ENCODE results near the gene RNF212B. TPM values are rescaled to one million over a fixed set of nuclear protein-coding genes. Genes with fewer than 3 reads are reported as not detected.

Gene RNF212B
- total RNA-seq, 1 experiment from 2014 or later: 0.39 TPM

GRCh38 chr14:23299211-23299957 lies 61.6 kb downstream of the RNF212B start:
- Histone ChIP-seq H3K14ac (ENCODE audit: insufficient read depth, low read length) (no peak overlapping the region), H2BK20ac (ENCODE audit: low read depth, low read length, poor library complexity, severe bottlenecking) (no peak overlapping the region), H3K4me2 (ENCODE audit: insufficient read depth, insufficient read length, low read length) (no peak overlapping the region), H3K9ac (ENCODE audit: extremely low read depth, insufficient read length, low read length) (no peak overlapping the region), H2BK12ac (ENCODE audit: insufficient read length, low read depth, low read length) (no peak overlapping the region), H4K91ac (ENCODE audit: insufficient read length, low read depth, low read length) (no peak overlapping the region), H2BK120ac (ENCODE audit: low read depth, low read length, poor library complexity, severe bottlenecking) (no peak overlapping the region), H4K8ac (replicated peaks; ENCODE audit: insufficient read length, low read depth, low read length) (no peak overlapping the region), H4K5ac (ENCODE audit: insufficient read length, low read depth, low read length) (no peak overlapping the region), H3K23ac (ENCODE audit: insufficient read length, low read depth, low read length) (no peak overlapping the region), H3K4ac (ENCODE audit: low read depth, low read length) (no peak overlapping the region), H2BK15ac (ENCODE audit: low read depth, low read length) (no peak overlapping the region), H3K27me3 (ENCODE audit: insufficient read depth, low read length) (peaks cover 26% of the 10 kb centered on the region), H2BK5ac (ENCODE audit: insufficient read length, low read length) (no peak overlapping the region), H3T11ph (ENCODE audit: low read length) (no peak overlapping the region), H3K79me1 (ENCODE audit: insufficient read depth, low read depth, low read length, poor library complexity, severe bottlenecking) (no peaks in the 10 kb centered on the region), H3K79me2 (ENCODE audit: insufficient read depth, low read length) (no peaks in the 10 kb centered on the region), H3K9me3 (ENCODE audit: control insufficient read depth, low read depth, low read length) (no peaks in the 10 kb centered on the region), H2AFZ (ENCODE audit: low read length) (no peak overlapping the region), H2AK5ac (ENCODE audit: insufficient read length, low read length) (no peak overlapping the region), H3K18ac (ENCODE audit: insufficient read length, low read depth, low read length) (no peak overlapping the region), H4K20me1 (ENCODE audit: control insufficient read depth, insufficient read depth, insufficient read length) (no peaks in the 10 kb centered on the region), H3K27ac (ENCODE audit: insufficient read length, low read depth, low read length) (no peak overlapping the region), H3K56ac (ENCODE audit: insufficient read length, low read depth, low read length) (no peak overlapping the region), H3K4me1 (ENCODE audit: insufficient read depth, low read length) (no peaks in the 10 kb centered on the region), H3K23me2 (ENCODE audit: insufficient read length, low read depth, low read length, poor library complexity, severe bottlenecking) (peaks cover 17% of the 10 kb centered on the region)
- whole genome bisulfite sequencing (ENCODE audit: extremely low coverage, insufficient read length, low lambda C conversion rate): no CpG with 5 or more reads among the region's 2 CpGs
- DNase-seq: no peak
- no peak; the same call in 2 of the 3 replicates for TF ChIP-seq CTCF (conservative IDR thresholded peaks at IDR 0.05)
- Mint-ChIP-seq H3K27ac (no peak overlapping the region), H3K4me1 (peaks cover 15 to 24% of the 10 kb centered on the region in 2 experiments), H3K27me3 (ENCODE audit: low read depth) (peaks cover 82% of the 10 kb centered on the region), H3K36me3 (ENCODE audit: insufficient read depth in 1 of 3, low read depth in 3 of 3) (peaks cover 0 to 10% (median 0%) of the 10 kb centered on the region in 3 experiments; a peak in 1 of 7 replicates), H3K4me3 (no peak overlapping the region; a peak in 1 of 5 replicates), H3K9me3 (no peaks in the 10 kb centered on the region; a peak in 1 of 5 replicates)
